Mucosa of rectum (tissue), 2 donors: ENCODE data around the gene ZNF124.

Experiments used
- H3K27ac ChIP-seq, 2 donors: one replicate each; pipeline ENCODE4 v1.7.0; 2013; ENCODE audit warnings: inconsistent platforms in 2 of 2, low read depth in 2 of 2, low read length in 2 of 2
- H3K27me3 ChIP-seq, 2 donors: one replicate each; pipeline ENCODE4 v1.7.0; 2013; ENCODE audit warnings: low read length in 2 of 2; ENCODE audit not compliant: control insufficient read depth in 2 of 2, insufficient read depth in 2 of 2
- H3K36me3 ChIP-seq, 2 donors: one replicate each; pipeline ENCODE4 v1.7.0; 2013; ENCODE audit warnings: low read length in 2 of 2; ENCODE audit not compliant: control insufficient read depth in 2 of 2, insufficient read depth in 2 of 2
- H3K4me1 ChIP-seq, 2 donors: one replicate each; pipeline ENCODE4 v1.7.0; 2013; ENCODE audit warnings: low read length in 2 of 2, mild to moderate bottlenecking in 1 of 2; ENCODE audit not compliant: control insufficient read depth in 2 of 2, insufficient read depth in 2 of 2
- H3K4me3 ChIP-seq, 2 donors: one replicate each; pipeline ENCODE4 v1.7.0; 2013; ENCODE audit warnings: low read length in 2 of 2
- H3K9ac ChIP-seq, 2 donors: one replicate each; pipeline ENCODE4 v1.7.0; 2013; ENCODE audit warnings: low read length in 2 of 2, low read depth in 1 of 2, mild to moderate bottlenecking in 1 of 2
- H3K9me3 ChIP-seq, 2 donors: one replicate each; pipeline ENCODE4 v1.7.0; 2013; ENCODE audit warnings: low read length in 2 of 2; ENCODE audit not compliant: control insufficient read depth in 2 of 2
- donor health status: healthy.
- donor health status: Normal muscosa, but diverticular disease.

ZNF124 gene

GRCh38 chr1:247105966-247106365, 65.9 kb downstream of the ZNF124 start:
- Histone ChIP-seq H3K4me1 (peaks cover 4 to 6% of the 10 kb centered on the region in 2 donors), H3K36me3 (peaks cover 12 to 13% of the 10 kb centered on the region in 2 donors), H3K4me3 (no peak overlapping the region)

More at GRCh38 chr1:247105966-247106365, 65.9 kb downstream of the ZNF124 start:
- no peak overlapping the region for H3K9ac ChIP-seq
- no peak overlapping the region for H3K27ac ChIP-seq
- peaks cover 4 to 12% of the 10 kb centered on the region in 2 donors for H3K9me3 ChIP-seq
- H3K27me3 ChIP-seq = no peaks in the 10 kb centered on the region
